T-helper 1 cell (primary cell): ENCODE measurements around the gene PHLDA2.
A peak's percentile ranks its signal among the peaks of the same experiment; 100 is the strongest.
"Not testable (repeated sequence)": the region's sequence is repeated elsewhere in the genome, so short reads cannot be mapped to it uniquely, and the experiment has no call there.

Experiments
- DNase-seq, 5 donors: peaks; one replicate each; pipeline ENCODE4 v3.0.0-alpha.2; 2012 to 2020

Gene PHLDA2

DNA sequence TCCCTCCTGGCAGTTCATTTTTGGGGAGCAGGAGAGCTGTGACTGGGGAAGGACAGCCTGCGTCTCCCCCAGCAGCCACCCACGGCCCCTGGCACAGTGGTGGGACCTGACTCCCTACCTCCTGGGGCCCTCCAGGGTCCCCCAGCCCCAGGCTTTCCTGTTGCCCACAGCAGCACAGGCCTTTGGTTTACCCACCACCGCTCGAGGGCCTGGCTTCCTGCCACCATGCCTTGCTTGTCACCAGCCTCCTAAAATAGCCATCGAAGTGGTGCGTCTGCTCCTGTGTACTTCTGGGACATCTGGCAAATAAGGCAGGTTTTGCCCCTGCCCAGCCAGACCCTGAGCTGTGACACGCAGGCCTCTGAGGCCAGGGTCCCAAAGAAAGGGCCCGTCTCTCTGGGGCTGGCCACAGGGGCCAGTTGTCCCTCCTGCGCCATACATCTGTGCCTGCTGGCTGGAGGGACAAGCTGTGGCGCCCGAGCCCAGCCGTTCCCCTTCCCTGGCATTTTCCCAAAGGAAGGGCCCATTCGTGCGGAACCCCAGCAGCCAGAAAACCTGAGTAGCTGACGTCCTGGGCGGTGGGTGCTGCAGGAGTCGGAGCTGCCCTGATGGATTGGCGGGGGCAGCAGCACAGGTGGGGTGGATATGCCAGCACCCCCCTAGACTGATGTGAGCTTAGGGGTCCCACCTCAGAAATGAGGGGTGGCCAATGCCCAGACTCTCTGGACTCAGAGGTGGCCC is 14.6 kb downstream of the PHLDA2 start:
- no peak for DNase-seq

DNA sequence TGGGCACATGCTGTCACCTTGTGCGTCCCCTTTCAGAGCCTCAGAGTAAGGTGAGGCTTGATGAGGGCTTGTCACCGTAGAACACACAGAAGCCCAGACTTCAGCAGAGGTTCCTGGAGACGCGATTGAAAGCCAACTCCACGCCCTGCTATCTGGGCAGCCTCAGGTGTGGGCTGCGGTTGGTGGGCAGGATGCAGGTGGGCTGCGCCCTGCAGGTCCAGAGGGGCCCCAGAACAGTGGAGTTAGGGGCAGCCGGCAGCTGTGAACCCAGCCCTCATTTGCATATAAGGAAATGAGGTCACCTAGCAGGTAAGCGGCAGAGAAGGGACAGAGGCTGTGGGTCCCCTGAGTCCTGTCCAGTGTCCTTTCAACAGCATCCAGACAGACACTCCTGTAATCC is 15.4 kb downstream of the PHLDA2 start:
- DNase-seq, result no peak

DNA sequence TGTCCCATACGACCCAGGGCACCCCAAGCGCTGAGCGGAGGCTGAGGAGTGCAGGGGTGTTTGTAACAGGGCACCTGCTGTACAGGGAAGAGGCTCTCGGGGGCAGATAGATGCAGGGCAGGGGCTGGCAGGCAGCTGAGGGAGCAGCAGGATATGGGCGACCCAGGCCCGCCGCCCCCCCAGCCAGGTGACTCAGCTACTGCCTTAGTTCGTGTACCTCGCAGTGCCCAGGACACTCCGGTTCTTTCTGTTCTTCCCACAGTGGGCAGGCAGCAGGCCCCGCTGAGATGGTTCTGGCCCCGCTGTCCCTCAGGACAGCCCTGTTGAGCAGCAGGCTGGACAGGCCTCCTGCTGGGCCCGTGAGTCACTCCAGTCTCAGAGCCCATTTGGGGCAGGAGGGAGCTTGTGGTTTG is 16.2 kb downstream of the PHLDA2 start:
- DNase-seq, result no peak

DNA sequence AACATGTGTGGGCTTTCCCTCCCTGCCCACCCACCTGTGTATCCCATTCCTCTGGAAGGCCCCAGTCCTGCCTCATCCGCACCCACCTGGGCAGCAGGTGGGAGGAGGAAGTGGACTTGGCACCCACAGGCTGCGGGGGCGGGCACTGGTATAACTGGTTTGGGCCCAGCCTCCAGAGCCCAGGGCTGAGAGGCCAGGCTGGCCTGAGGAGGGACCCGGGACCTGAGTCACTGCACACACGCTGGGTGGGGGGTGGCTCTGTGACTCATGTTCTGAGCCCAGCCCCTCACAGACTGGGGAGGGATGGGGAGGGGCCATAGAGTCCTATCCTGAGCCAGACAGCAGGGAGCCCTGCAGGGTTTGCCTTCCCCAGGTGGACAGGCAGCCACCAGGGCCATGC is 16.7 kb downstream of the PHLDA2 start:
- no peak for DNase-seq

DNA sequence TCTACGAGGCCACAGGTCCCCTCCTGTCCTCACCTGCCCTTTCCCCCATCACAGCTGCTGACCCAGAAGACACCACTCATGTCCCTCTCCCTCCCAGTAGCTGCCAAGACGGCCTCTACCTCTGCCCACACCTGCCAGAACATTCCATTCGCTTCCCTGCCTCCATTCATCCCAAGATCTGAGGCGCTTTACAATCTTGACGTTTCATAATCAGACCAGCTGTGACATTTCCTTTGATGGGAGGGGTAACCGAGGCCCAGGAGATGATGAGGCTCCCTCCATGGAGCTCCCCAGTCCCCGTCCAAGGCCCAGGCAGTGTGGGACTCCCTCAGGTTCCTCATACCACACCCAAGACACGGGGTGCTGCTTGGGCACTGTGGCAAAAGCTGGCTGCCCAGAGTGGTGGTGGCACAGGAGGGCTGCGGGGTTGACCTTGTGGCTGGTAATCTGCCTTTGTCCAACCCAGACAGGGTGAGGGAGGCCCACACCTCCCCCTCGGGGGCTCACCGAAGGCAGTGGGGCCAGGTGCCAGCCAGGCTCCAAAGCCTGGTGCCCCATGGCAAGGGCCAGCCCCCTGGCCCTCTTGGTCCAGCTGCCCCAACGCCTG is 17.3 kb downstream of the PHLDA2 start:
- no peak for DNase-seq

DNA sequence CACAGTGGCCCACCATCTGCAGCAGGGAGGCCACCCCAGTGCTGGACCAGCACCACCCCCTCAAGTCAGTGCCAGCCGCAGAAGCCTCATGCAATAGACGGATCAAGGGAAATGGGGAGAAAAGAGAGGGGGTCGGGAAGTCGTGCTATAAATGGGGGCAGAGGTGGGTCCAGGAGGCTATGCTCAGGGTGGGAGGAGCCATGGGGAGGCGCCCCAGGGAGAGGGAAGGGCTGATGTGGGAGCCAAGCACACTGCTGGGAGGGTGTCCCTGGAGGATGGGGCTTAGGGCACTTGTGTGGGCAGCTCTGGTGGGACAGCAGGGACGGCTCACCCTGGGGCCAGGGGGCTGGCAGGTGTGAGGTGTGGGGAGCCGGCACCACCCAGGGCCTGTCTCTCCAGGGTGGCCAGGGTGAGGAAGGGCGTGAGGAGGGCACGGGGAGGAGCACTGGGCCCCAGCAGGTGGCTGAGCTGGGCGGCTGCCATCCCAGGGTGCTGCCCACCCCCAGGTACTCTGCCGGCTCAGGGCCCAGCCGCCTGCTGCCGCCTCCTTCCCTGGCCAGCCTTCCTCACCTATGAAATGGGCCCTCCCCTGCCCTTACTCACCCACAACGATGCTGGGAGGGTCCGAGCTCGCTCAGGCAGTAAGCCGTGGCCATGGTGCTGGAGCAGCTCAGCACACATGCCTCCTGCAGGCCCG is 18.0 kb downstream of the PHLDA2 start:
- no peak for DNase-seq

DNA sequence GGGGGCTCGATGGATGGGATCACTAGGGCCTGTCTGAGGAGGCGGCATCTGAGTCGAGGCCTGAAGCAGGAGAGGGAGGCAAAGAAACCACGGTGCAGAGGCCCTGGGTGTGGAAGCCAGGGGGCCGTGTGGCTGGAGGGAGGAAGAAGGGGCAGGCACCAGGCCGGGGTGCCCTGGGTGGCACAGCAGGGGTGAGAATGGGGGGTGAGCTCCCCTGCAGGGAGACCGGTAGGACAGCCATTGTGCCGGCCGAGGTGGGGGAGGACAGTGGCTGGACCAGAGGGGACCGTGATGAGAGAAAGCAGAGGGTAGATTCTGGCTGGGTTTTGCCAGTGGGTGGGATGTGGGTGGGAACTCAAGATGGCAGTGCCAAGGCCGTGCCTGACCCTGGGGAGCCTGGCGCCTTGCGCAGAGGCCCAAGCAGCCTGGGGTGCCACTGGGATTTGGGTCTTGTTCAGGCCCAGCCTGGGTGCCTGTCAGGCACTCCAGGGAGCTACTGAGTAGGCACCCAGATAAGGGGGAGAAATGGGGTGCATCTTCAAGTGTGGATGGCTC is 18.7 kb downstream of the PHLDA2 start:
- no peak for DNase-seq

DNA sequence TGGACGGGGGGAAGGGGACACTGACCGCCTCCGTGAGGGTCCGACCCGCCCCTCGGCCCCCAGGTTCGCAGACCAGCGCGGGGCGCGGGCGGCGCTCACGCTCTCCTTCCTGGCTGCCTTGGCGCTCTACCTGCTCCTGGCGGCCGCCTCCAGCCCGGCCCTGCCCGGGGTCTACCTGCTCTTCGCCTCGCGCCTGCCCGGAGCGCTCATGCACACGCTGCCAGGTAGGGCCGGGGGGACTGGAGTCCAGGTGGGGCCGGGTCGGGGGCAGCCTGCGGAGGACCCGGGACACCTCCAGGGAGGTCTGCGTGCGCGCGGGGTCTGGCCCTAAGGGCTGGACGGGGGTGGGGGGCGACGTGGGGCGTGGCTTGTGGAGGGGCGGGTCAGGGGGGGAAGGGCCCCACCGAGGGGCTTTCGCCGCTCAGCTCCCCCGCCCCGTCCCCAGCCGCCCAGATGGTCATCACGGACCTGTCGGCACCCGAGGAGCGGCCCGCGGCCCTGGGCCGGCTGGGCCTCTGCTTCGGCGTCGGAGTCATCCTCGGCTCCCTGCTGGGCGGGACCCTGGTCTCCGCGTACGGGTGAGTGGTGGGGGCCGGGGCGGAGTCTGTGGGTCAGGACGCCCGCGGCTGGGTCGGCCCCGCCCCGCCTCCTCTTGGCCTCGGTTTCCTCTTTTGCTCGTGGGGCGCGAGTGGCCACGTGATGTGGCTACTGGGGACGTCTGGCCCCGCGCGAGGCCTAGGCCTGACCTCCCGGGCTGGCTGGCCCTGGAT is 19.9 kb downstream of the PHLDA2 start:
- no peak for DNase-seq

DNA sequence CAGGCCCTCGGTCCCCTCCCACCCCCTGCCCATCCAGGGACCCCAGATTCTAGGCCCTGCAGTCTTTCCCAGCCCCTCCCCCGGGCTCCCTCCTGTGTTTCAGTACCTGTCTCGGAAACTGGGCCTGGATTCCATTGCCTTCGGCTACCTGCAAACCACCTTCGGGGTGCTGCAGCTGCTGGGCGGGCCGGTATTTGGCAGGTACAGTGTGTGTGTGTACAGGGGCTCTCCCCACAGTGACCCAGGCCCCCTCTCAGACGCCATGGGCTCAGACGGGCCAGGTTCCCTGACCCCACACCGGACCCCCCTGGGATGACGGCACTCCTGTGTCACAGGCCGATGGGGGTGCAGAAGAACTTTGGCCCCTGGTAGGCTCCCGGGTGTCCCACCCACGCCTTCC is 21.1 kb downstream of the PHLDA2 start:
- no peak for DNase-seq

DNA sequence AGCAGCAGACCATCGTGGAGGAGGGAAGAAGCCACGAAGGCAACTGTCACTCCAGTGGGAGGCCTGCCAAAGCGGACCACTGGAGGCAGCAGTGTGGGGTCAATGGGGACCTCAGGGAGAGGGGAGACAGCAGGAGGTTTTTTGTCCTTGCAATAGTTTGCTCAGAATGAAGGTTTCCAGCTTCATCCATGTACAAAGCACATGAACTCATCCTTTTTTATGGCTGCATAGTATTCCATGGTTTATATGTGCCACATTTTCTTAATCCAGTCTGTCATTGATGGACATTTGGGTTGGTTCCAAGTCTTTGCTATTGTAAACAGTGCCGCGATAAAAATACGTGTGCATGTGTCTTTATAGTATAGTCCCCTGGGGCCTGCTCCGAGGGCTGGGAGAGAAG is 23.9 kb downstream of the PHLDA2 start:
- not testable (repeated sequence) for DNase-seq

DNA sequence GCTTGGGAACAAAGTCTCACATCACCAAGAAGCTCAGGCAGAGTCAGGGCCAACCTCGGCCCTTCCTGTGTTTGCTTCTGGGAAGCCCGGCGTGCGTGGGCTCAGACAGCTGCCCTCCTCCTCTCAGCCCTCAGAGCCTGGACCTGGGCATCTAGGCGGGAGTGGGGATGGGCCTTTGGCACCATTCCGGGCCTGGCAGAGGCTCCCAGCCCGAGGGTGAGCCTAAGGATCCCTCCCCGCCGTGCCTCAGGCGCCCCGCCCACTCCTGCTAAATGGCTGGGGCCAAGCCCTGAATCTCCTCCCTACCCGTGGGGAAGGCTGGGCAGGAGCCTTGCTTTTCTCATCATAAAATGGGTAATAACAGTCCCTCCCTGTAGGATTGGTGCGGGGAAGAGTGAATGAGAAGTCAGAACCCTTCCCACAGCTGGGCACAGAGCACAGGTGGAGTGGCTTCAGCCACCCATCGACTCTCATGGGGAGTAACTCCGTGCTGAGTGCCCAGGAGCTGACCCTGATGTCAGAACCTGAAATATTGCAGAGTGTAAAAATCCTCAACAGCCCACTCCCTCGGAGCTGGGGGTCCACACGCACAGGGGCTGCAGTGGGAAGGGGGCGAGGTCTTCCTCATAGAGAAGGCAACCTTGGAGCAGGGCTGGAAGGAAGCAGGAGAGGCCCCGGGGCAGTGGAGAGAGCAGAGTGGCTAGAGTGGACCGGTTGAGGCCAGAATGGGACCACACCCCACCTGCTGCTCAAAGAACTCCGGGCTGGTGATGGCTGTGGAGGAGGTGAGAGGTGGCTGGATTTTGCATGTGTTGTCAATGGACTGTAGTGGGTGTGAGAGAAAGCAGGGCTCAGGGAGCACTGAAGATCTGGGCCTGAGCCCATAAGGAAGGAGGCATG is 24.8 kb downstream of the PHLDA2 start:
- DNase-seq, result no peak

DNA sequence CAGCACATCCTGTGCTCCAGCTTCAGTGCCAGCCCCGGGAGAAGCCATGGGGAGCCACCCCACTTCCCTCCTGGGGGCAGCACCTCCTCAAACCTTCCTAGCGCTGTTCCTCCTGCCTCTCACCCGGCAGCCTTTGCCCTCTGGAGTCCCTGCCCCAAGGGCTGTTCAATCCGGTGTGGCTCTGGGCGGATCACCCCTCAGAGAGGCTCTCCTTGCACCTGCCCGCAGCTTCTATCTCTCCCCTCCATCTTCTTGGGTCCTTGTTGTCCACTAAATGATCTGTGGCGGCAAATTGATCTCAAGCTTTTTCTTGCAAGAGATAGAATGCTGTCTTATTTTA is 25.6 kb downstream of the PHLDA2 start:
- DNase-seq, result no peak

DNA sequence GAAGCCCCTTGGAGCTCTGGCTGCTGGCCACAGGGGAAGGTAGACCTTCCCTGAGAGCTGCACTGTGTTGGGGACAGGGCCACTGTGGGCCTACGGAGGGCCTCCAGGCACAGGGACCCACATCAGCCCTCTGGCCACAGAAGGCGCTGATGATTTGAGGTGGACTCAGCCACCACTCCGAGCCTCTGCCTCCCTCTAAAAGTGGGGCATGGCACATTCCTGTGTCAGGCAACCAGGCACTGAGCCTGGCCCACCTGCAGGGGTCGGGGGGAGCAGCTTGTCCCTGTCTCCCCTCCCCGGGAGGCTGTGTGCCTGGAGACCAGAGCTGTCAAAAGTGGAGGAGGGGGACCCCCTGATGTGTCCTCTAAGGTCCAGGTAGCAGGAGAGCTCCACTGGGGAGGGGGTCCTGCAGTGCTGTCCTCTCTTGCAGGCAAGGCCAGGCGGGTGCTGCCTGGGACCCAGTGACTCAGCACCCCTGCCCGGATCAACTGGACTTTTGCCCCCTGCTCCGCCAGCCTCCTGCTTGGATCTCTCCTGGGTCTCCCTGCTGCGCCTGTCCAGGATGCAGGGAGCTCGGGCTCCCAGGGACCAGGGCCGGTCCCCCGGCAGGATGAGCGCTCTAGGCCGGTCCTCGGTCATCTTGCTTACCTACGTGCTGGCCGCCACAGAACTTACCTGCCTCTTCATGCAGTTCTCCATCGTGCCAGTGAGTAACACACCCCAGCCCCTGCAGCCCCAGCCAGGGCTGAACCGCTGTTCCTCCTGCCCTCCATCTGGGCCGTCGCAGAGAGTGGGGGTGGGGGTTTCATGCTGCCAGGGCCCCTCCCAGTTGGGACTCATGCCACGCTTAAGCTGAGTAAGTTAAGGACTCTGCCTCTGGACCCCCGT is 26.2 kb downstream of the PHLDA2 start:
- no peak for DNase-seq

DNA sequence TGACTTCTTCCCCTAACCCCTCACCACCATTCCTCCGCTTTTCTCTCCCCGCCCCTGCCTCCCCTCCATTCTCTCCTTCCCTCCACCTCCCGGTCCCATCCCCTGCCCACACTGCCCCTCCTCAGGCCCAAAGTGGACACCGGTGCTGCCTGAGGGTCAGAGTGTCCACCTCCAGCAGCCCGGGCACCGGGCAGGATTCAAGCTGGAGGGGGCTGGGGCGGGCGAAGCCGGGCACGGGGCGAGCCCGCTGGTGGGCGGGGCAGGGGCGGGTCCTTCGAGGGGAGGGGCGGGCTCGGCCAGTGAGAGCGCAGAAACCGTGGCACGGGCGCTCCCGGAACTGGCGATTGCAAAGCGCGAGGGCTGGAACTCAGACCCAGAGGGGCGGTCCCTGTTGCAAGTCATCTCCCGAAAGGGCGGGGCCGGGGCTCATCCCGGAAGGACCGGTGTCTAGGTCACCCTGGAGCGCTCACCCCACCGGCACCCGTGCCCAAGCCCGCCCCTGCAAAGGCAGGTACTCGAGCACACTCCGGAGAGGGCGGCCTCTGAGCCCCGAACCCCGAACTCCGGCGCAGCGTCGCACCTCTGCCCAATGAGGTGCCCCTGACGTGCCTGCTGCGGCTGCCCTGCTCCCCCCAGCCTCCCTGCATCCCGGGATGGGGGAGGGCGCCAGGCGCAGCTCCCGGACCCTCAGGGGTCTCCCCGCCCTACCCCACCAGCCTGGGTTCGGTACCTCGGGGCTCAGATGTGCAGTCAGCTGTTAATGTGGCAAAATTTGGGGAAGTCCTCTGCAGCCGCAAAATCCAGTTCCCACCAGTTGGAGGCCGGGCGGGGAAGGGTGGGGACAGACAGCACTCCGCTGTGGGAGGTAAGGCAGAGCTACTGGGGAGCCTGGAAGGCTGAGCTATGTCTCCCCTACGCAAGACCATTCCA is 27.1 kb downstream of the PHLDA2 start:
- DNase-seq, result peak; percentile 86 to 96 (median 87)

DNA sequence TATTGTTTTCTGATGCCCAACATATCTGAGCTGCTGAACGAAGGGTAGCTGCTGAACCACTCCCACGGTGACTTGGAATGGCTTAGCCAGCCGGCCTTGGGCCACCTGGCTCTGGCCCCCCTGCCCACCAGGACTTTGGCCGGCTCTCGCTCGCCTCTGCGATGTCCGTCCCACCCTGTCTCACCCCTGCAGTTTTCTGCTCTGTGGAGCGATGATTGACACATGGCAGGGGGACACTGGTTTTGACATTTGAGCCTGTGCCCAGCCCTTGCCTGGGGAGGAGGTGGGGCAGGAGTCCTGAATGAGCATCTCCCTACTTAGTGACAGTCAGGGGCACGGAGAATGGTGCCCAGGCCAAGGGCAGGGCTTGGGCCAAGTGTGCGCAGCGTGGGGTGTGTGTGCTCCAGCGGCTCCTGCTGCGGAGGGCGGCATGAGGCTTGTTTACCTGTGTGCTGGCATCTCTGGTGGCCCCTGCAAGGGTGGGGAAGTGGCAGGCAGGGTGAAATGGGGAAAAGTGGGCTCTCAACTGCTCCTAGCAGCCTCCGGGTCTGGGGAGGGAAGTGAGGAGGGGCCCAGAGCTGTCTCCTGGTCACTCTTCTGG is 27.9 kb downstream of the PHLDA2 start:
- DNase-seq, result no peak

DNA sequence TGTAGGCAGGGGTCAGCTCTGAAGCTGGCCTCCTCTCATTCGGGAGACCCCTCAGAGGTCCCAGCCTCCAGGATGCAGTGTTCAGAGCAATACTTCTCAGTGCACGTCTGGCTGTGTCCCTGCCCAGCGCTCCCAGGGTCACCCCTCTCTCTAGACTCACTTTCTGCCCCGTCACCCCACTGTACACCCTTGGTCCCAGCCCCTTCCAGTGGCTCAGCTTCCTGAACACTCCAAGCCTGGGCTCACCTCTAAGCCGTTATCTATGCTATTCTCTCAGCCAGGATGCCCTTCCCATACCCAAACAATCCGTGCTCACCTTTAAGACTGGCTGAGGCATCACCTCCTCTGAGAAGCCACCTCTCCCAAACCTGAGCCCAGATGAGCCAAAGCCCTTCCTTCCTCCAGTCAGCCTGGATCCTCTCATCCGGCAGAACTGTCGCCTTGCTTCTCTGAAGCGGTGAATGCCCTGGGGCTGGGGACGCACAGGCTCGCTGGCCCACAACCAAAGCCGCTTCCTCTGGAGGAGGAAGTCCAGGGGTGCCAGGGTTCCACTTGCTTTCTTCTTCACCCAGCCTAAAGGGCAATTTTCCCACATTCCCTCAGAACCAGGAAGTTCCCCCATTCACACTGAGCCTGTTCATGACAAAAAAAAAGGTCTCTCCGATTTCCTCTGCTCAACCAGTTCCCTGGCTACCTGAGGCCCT is 30.0 kb downstream of the PHLDA2 start:
- DNase-seq, result no peak

DNA sequence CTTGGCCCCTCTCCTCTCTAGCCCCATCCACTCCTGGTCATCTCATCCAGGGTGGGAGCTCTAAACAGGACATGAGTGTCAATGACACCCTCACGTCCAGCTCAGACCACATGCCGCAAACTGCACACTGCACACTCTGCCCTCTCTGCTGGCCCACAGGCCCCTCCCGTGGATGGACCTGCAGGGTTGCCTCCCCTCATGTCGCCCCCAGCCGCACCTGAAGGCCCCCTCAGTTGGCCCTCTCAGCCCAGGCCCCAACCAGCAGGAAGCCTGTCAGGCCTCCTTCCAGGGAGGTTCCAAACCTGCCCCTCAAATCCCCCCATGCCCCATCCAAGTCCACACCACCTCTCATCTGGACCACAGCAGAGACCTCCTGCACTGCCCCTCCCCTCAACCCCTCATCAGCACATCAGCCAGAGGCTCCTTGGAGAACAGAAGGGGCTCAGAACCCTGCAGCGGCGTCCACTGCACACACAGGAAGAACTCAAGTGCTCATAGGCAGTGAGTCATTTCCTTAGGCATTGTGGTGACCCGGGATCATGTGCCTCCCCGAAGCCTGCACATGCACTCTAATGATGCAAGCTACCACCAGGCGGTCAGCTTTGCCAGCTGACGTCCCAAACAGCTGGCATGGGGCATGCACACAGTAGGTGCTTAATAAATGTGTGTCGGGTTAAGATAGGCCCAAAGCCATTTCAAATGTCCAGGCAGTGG is 30.7 kb downstream of the PHLDA2 start:
- DNase-seq, result peak in 3 of 5 donors; percentile 31 to 89 (median 43)

DNA sequence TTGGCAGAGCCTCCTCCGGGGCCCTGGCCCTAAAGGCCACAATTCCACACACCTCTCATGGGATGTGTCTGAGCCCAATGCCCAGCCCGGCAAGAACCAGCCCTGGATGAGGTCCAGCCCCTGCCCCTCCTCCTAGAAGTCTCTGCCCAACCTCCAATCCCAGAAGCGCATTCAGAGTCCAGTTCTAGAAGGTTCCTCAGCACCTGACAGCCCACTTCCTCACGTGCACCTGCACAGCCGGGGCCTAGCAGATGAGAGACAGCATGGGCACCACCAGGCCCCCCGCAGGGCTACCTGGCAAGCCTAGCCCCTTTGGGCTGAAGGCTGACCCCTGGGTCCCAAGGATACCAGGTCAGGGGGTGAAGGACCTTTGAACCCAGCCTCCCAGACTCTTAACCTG is 32.2 kb downstream of the PHLDA2 start:
- DNase-seq, result no peak
